GM19468 (cell line): ENCODE measurements around the gene BMPR1B.

ENCODE experiments used
- ATAC-seq: cut with Tn5 transposase; IDR thresholded peaks from one replicate; pipeline ENCODE4 v1.9.1; 2021; ENCODE audit warnings: mild to moderate bottlenecking, moderate library complexity, moderate number of reproducible peaks; ENCODE audit not compliant: unreplicated experiment; ENCODE audit errors: extremely low read depth

BMPR1B gene

DNA sequence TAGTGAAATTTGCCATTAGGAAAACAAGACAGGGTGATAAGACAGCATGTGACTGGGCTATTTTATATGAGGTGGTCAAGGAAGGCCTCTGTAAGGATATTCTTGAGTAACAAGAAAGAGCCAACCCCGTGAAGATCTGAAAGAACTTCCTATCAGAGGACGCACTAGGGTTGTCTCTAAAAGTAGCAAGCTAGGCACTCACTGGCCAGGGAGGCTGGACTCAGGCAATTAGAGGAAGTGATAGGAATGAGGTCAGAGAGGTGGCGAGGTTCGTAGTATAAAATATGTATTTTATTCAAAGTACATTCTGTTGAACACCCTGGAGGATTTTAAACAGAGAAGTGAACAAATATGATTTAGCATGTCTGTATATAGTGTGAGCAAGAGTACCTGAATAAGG is 4.6 kb downstream of the BMPR1B start:
- no peak for ATAC-seq

DNA sequence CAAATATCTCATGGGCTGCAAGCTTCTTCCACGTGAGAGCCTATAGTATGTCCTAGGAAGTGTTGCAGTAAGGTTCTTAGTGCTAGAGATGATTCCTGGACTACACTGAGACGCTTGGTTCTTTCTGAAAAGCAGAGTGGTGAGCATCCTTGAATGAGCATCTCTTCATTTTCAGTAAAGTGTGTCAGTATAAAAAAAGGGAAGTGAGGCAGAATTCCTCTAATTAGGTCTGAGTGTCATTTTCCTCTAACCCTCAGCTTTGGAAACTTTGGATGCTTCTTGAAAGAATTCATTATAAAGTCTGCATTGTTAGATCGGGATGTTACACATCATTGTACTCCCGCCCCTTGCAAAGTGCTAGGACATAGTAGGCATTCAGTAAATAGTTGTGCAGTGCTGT is 5.2 kb downstream of the BMPR1B start:
- ATAC-seq: no peak

DNA sequence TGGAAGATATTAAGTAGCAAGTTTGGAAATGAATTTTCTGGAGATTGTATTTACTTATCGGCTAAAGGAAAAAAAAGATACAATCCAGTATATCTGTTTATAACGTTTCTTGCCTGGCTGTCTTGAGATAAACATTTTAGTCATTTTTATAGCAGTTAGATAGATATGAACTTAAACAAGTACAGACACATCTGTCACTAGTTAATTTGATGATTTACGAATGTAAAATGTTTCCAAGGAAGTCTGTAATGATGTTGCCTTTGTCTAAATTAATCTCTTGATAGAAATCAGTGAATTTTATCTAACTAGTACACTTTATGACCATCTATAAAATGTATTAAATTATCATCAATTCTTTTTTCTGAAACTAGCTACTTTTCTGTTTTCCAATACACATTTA is 5.7 kb downstream of the BMPR1B start:
- ATAC-seq: no peak

DNA sequence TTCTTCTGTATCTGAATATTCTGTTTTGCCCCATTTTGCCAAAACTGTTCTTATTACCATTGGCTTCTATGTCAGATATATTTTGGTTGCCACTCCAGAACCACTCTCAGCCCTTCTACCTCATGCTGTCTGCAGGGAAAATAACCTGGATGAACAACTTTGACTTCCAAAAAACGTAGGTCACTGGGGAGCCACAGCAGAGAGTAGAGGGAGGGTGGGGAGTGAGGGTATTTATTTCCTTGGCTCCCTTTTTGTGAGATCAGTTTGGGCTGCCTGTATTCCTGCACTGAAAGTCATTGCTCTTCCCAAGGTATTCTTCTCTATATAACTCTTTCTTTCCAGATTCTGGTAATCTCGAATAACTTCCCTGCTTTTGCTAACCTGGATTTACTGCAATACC is 6.3 kb downstream of the BMPR1B start:
- no peak for ATAC-seq

DNA sequence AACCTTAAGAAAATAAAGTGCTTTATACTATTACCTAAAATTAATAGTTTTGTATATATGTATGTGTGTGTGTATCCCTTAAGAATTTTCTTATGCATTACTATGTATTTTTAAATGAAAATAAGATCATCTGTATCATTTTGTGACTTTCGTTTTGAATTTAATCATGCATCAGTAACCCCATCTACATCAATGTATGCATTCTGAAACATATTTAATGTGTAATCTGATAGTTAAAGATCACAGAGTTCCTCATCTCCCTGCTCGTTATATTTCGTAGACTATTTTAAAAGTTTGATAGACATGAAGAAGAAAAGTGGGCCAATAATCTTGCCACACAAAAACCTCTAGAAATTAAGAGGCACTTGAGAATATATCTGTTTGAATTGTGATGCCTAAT is 7.4 kb downstream of the BMPR1B start:
- no peak for ATAC-seq

DNA sequence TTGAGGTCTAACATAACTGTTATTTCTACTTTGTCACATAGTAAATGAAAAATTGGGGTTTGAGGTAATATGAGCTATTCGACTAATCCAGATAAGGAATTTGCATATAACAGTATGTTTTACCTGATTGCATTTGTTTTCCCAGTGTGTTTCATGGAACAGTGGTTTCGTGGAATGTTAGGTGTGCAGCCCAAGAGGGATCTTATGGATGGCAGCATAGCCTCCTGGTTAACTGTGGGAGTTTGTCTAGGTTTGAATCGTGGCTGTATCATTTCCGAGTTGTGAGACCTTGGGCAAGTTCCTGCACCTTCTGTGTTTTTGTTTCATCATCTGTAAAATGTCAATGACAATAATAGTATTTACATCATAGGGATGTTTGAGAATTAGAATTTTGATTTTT is 7.9 kb downstream of the BMPR1B start:
- ATAC-seq: no peak

DNA sequence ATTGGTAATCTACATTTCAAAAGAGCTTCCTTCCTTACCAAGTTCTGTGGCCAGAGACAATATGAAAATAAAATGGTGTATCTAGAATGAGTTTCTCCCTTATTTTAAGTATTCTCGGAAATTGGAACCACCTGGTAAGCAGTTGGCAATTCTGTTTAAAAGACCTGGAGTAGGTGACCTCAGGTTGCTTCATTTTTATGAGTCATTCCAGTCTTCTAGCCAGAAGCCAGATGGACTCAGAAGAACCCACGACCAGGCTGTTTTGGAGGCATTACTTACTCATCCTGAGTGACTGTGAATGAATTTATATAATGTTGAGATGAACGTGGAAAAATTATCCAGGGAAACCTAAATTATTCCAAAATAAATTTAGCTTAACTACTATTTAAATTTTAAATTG is 9.1 kb downstream of the BMPR1B start:
- ATAC-seq: no peak

DNA sequence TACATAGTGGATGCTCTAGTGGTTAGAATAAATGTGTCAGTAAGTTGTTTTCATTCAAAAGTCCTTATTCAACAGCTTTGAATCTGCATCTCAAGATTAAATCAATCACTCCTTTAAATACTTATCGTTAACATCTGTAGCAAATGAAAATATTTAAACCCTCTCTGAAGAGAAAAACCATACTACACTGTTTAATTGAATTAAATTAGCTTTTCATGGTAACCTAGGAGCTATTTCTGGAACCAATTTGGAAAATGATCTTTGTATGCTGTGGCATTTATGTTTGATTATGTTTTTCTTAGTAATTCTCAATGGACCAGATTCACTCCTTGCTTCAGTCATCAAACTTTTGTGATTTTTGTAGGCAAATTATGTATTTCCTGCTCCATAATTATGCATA is 9.7 kb downstream of the BMPR1B start:
- ATAC-seq: no peak

DNA sequence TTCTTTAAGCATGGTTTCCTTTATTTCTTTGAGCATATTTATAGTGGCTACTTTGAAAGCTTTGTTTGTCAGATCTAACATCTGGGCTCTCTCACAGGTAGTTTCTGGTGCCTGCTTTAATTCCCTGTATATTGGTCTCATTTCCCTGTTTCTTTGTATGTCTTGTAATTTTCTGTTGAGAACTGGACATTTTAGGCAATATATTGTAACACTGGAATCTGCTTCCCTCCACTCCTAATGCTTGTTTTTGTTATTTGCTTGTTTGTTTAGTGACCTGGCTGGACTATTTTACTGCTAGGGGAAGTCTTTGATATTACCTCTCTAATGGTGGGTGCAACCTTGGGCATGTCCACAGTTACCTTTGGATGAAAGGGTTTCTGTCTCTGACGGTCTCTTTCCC is 25.0 kb downstream of the BMPR1B start:
- no peak for ATAC-seq

DNA sequence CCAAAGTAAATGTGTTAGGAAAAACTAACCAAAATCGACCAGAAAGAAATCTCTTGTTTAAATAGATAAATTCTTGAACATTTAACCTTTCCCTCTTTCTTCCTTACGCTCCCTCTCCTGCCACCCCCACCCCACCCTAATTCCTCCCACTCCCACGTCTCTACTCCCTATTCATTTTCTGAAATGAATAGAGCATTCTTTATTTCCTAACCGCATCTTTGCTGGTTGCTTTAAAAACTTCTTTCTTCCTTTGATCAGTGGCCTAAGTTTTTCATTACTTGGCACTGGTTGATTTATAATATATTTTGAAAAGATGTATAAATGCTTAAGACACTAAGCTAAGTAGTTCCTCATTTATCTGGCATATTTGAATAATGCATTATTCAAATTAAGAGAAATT is 33.9 kb downstream of the BMPR1B start:
- no peak for ATAC-seq

DNA sequence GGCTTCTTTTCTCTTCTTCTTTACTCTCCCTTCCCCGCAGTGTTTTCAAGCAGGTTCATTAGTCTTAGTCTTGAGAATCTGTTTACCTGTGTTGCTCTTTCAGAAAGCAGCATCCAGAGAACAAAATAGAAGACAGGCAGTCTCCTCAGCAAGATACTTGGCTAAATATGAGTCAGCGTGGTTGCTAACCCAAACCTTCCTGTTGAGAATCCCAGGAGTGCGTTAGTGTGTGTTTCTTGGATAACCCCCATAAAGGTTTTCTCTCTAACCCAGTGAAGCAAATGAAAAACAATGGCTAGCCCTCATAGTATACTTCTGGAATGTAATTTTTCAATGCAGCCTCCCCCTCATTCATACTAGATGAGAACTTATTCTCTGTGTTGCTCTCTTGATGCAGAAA is 41.1 kb downstream of the BMPR1B start:
- no peak for ATAC-seq

DNA sequence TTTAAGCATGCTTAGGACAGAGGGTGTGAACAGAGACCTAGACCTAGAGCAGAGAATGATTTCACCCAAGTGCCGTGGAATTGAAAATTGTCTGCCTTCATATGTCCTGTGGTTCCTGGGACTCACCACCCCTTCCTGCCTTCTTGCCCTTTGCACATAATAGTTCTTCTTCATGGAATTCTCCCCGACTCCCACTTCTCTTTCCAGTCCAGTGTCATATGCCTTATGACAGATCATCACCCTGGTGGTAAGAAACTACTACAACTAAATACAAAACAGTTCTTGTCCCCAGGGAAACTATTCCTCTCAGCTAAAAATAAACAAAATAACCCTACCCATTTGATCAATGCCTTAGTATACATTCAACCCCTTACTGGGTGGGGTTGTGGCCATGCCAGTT is 43.3 kb downstream of the BMPR1B start:
- ATAC-seq: no peak

DNA sequence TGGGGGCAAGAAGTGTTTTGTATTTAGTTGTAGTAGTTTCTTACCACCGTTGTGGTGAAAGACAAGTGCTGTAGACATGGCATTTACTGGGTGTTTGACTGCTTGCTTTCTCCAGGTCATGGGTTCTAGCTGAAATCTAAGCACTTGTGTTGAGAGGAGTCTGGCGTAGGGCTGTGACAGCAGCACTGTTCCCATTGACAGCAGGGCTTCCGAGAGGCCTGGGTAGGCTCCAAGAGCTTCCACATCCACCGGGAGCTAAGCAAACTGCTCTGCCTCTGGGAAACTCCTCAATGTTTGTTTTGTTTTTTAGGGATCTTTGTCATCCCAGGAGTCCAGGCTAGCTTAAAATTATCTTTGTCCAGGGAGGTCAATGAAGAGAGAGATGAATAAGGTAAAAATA is 44.3 kb downstream of the BMPR1B start:
- ATAC-seq: no peak

DNA sequence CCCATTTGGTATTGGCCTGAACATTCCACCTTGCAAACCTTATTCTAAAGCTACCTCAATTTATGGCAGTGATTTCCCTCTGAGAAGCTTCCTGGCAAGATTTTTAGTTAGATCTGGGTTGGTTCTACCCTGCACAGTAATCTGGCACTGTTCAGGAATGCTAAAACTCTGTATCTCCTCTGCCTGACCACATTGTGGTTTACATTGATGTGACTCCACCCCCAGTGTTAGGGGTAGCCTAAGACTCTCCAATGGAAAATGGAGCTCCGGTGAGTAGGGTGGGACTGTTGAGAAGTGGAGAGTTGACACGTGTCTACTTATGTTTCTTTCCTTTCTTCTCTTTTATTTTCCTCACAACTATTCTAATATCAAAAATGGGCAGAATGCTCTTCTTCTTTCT is 45.4 kb downstream of the BMPR1B start:
- no peak for ATAC-seq

DNA sequence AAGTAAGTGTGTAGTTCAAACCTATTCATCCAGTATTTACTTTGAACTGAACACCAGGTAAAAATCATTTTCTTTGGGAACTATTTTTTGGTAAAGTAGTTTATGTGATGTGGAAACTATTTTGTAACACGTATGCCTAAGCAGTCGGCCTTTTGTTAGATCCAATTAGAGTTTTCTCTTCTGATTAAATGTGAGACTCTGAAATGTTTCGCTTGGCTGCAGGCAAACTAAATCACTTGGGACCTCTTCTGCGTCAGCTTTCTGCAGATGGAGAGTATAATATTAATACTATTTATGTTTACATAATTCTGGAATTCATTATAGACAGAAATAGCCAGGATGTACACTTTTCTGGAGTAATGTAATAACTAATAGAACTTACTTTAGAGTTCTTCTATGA is 46.9 kb downstream of the BMPR1B start:
- no peak for ATAC-seq

DNA sequence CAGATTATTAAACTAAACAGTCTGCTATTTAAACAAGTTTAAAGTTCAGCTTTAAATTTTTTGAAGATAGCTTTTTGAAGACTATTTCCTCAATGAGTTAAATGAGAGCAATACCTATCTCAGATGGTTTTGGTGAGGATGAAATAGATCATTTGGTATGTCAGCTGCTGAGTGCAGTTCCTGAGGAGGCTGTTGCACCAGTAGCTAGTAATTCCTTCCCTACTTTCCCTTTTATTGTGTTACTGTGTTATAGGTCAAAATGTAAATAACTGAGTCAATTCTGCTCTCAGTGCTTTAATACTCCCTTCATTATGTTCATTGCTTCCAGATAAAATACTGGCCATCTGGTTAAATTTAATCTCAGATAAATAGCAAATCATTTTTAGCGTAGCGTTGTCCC is 48.6 kb downstream of the BMPR1B start:
- ATAC-seq: no peak

DNA sequence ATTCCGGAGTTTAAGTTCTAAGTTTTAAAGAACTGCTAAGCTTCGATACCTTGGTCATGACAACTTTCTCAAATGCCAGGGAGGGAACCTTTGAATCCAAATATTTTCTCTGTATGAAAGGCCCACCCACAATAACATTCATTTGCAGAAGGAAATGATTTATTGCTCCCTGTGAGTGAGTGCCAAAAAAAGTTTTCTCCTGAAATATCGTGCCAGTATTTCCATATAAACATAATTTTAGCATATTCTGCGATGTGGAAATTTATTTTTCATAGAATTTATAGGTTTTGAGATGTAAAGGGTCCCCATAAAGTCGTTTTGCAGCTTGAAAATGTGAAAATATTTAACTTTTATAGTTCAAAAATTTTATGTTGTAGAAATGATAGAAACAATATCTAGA is 53.9 kb downstream of the BMPR1B start:
- no peak for ATAC-seq

DNA sequence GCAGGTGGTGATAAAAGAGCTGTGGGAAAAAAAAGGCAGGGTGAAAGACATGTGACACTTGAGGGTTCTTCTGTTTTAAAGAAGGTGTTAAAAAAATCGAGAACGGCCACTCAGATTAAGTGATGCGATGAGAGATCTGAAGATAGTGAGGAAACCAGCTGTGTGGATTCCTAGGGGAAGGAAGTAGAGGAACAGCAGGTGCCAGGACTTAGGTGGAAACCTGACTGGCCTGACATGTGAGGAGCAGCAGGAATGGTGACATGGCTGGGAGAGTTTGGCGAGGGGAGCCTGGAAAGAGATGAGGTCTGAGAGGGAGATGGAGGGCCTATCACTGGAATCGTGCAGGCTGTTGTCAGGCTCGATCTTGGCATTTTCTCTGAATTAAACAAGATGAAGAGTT is 55.5 kb downstream of the BMPR1B start:
- no peak for ATAC-seq

DNA sequence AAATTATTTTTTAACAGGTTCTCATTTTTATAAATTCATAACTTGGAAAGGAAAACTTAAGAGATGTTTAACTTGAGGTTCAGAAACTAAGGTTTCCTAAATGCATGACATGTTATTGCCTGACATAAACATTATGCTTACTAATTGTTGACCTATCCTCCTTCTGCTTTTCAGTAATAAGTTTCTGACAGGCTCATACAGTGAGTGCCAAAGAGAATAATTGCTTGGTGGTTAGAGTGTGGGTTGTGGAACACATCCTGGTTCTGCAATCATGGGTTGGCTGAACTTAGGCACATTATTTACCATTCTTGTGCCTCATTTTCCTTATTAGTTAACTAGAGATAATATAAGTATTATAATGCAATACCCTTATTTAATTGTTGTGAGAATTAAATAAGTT is 56.5 kb downstream of the BMPR1B start:
- no peak for ATAC-seq

DNA sequence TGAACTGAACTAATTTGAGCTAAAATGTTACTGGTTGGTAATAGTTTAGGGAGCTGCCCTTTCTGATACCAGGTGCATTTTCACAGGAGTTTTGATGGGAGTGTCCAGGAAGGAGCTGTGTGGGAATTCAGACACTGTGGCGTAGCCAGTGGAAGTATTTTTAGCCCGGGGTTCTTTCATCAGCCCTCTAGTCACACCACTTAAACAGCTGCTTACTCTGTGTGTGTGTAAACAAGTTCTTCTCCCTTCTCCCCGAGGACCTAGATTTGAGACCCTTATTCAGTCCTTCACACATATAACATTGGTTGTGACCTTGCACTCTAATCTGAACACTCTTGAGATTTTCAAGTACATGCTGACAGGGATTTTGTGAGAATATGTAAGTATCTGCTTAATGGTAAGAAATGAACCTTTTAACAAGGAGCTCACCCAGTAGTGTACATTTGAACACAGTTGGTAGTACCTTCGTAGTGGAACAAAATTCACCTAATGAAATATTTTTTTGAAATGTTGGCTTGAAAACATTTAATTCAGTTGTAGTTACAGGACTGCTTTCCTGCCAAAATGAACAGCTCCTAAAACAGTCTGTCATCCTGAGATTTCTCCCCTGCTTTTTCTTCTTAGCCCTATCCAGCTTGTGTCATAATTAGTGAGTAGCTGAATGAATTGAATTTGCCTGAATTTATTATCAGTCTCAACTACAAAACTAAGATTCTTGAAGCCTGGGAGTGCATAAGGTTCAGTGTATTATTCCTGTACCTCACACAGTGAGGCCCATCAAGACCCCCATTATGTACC is 61.8 kb downstream of the BMPR1B start:
- ATAC-seq: no peak

DNA sequence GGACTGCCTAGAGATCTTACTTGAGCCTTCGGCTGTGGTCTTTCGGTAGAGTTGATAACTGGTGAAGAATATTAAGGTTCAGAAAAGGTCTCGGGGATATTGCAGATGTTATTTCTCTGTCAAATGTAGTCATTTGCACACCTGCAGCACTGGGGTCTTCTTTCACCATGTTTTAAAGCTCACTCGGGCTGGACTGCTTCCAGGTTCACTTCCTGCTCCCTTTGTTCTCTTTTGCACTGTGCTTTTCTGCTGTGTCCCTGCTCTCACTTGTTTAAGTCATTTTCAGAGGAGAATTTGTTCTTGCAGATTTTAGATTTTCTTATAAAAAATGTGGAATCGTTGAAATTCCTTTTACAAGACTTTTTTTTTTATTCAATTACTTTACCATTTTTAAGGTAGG is 68.5 kb downstream of the BMPR1B start:
- ATAC-seq: no peak

DNA sequence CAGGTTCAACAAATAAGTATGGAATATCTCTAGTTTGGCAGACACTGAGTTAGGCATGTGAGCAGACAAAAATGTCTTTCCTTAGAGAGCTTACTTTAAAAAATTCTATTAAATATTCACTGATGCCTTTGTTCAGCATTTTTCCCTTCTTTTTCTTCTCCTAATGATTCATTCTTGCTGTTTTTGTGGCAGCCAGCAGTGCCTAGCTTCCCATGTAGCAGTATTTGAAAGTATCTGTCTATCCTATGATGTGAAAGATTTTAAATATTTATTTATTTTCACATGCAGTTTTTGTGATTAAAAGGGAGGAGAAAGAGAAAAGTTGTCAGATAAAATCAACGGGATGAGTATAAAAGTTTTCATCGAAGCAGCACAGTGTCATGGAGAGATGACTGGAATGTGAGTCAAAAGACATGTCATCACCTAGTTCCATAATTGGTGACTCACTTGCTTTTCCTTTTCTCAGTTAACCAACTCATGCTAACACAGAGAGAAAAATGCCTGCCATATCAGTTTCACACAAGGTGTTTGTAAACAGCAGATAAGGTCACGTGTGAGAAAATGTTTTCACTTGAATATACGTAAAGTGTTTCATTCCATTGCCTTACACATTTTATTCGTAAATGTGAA is 69.8 kb downstream of the BMPR1B start:
- ATAC-seq: no peak
